CD8-positive, alpha-beta memory T cell (primary cell): ENCODE results near the gene RPL34. TPM values are rescaled to one million over a fixed set of nuclear protein-coding genes. Genes with fewer than 3 reads are reported as not detected.

Source experiments
- CTCF ChIA-PET: fragments of 350-600 bp; sonication (Branson Sonifier 250); formaldehyde crosslinking; loops from one replicate; lab custom pipeline; 2021; ENCODE audit warnings: antibody characterized with exemption; lab: Charles Lee
- POLR2A ChIA-PET: fragments of 350-600 bp; sonication (Branson Sonifier 250); formaldehyde crosslinking; loops from one replicate; lab custom pipeline; 2021; ENCODE audit warnings: antibody characterized with exemption; lab: Charles Lee
- DNase-seq, 5 donors: peaks; one replicate each; pipeline versions ENCODE4 v3.0.0 to v3.0.0-alpha.2; 2020 to 2022; ENCODE audit warnings: mixed read lengths in 1 of 5
- H3K27ac ChIP-seq: one replicate; pipeline ENCODE4 v1.7.0; 2013; ENCODE audit warnings: low read depth, mild to moderate bottlenecking, low read length, moderate library complexity
- H3K27me3 ChIP-seq: 2 replicates; pipeline ENCODE4 v1.7.0; 2013; ENCODE audit warnings: low read length, mild to moderate bottlenecking; ENCODE audit not compliant: insufficient read depth, poor library complexity, severe bottlenecking
- H3K36me3 ChIP-seq: 2 replicates; pipeline ENCODE4 v1.7.0; 2013; ENCODE audit warnings: mild to moderate bottlenecking, low read length, moderate library complexity; ENCODE audit not compliant: insufficient read depth
- H3K4me1 ChIP-seq: 2 replicates; pipeline ENCODE4 v1.7.0; 2013; ENCODE audit warnings: mild to moderate bottlenecking, low read length, moderate library complexity; ENCODE audit not compliant: insufficient read depth
- H3K4me3 ChIP-seq: 2 replicates; pipeline ENCODE4 v1.7.0; 2013; ENCODE audit warnings: mild to moderate bottlenecking, low read length
- H3K9me3 ChIP-seq: 2 replicates; pipeline ENCODE4 v1.7.0; 2013; ENCODE audit warnings: mild to moderate bottlenecking, low read length
- H3K27ac Mint-ChIP-seq, 8 donors: one replicate each; pipeline ENCODE4 v1.8.0; 2020 to 2021; ENCODE audit warnings: mixed read lengths in 8 of 8, mild to moderate bottlenecking in 6 of 8, inconsistent platforms in 3 of 8, moderate library complexity in 3 of 8
- H3K27me3 Mint-ChIP-seq, 2 donors: one replicate each; pipeline ENCODE4 v1.8.0; 2020 to 2021; ENCODE audit warnings: mixed read lengths in 2 of 2, mild to moderate bottlenecking in 1 of 2, moderate library complexity in 1 of 2
- H3K36me3 Mint-ChIP-seq, 3 donors: one replicate each; pipeline ENCODE4 v1.8.0; 2020 to 2021; ENCODE audit warnings: mixed read lengths in 3 of 3, inconsistent platforms in 1 of 3, mild to moderate bottlenecking in 1 of 3
- H3K4me1 Mint-ChIP-seq, 3 donors: one replicate each; pipeline ENCODE4 v1.8.0; 2020 to 2021; ENCODE audit warnings: mixed read lengths in 3 of 3, inconsistent platforms in 1 of 3, mild to moderate bottlenecking in 1 of 3
- H3K4me3 Mint-ChIP-seq, 7 donors: one replicate each; pipeline ENCODE4 v1.8.0; 2020 to 2021; ENCODE audit warnings: mixed read lengths in 7 of 7, mild to moderate bottlenecking in 6 of 7, moderate library complexity in 4 of 7, inconsistent platforms in 2 of 7
- H3K9me3 Mint-ChIP-seq, 5 donors: one replicate each; pipeline ENCODE4 v1.8.0; 2020 to 2022; ENCODE audit warnings: mixed read lengths in 5 of 5, mild to moderate bottlenecking in 3 of 5, moderate library complexity in 2 of 5, inconsistent platforms in 1 of 5
- polyA plus RNA-seq: library from polyadenylated mRNA; unstranded; fragments of 300-500 nt; fragmentation: Illumina TruSeq; gene quantifications from one replicate; pipeline ENCODE4 v1.2.3, GENCODE V29; 2021
- total RNA-seq, 2 experiments: library from RNA; stranded (reverse); gene quantifications; one replicate each; pipeline ENCODE4 v1.2.3, GENCODE V29; 2021

The RPL34 gene
- total and polyA plus RNA-seq, 3 experiments from 2014 or later = 1,392 to 3,675 (median 1,416) TPM

- H3K36me3 Mint-ChIP-seq = peaks cover 0 to 18% (median 9%) of the 10 kb centered on the region in 3 donors
- Histone ChIP-seq H3K36me3 (no peaks in the 10 kb centered on the region), H3K4me1 (peaks cover 14% of the 10 kb centered on the region), H3K27me3 (no peaks in the 10 kb centered on the region), H3K4me3 (peak within 1 kb of the TSS; percentile 90), H3K9me3 (no peaks in the 10 kb centered on the region), H3K27ac (peak within 1 kb of the TSS; percentile 94)
- peaks cover 36 to 51% (median 46%) of the 10 kb centered on the region in 3 donors for H3K4me1 Mint-ChIP-seq
- ChIA-PET POLR2A (interaction anchor here (3.0 kb wide), 1 partner anchor 29 kb away, joined by 20 read pairs; the partner anchor contains the start of gene RPL34), CTCF (interaction anchor here (0.6 to 1.6 kb wide), 4 partner anchors 12 to 63 kb away, joined by 3 read pairs; partner anchors contain the start of gene RPL34)
- DNase-seq = peak; percentile 90 to 94 (median 91)
- H3K4me3 Mint-ChIP-seq = peak within 1 kb of the TSS; percentile 94 to 99 (median 98)
- H3K9me3 Mint-ChIP-seq = no peaks in the 10 kb centered on the region
- peak within 1 kb of the TSS; percentile 96 to 100 (median 98) for H3K27ac Mint-ChIP-seq
- H3K27me3 Mint-ChIP-seq = no peaks in the 10 kb centered on the region
Measured at GRCh38 chr4:108650212-108651013, 30.0 kb downstream of the RPL34 start, which contains the start of gene OSTC. OSTC (plus strand) TSS chr4:108650599; CDS start chr4:108650656, 57 bp downstream.

- Histone ChIP-seq H3K4me3 (peak overlapping the region; percentile 90), H3K9me3 (no peaks in the 10 kb centered on the region), H3K36me3 (peaks cover 2% of the 10 kb centered on the region), H3K27me3 (no peaks in the 10 kb centered on the region), H3K27ac (peak overlapping the region; percentile 94), H3K4me1 (peaks cover 14% of the 10 kb centered on the region)
- Mint-ChIP-seq H3K27ac (peak overlapping the region; percentile 96 to 100 (median 98)), H3K27me3 (no peaks in the 10 kb centered on the region), H3K4me1 (peaks cover 36 to 51% (median 46%) of the 10 kb centered on the region in 3 donors), H3K9me3 (no peaks in the 10 kb centered on the region), H3K36me3 (peaks cover 0 to 25% (median 9%) of the 10 kb centered on the region in 3 donors), H3K4me3 (peak overlapping the region; percentile 94 to 99 (median 98))
- CTCF ChIA-PET = no interaction called here
- POLR2A ChIA-PET = interaction anchor here (0.6 to 3.0 kb wide), 2 partner anchors 30 to 931 kb away, joined by 3 to 20 read pairs; partner anchors contain the start of genes PAPSS1 and RPL34
- DNase-seq = no peak
Measured at GRCh38 chr4:108651014-108651791, 30.8 kb downstream of the RPL34 start.

GRCh38 chr4:108662629-108663028 is 42.3 kb downstream of the RPL34 start:
- H3K36me3 Mint-ChIP-seq = peaks cover 0 to 75% (median 14%) of the 10 kb centered on the region in 3 donors
- peaks cover 6 to 10% (median 8%) of the 10 kb centered on the region in 3 donors for H3K4me1 Mint-ChIP-seq
- no peak overlapping the region for H3K4me3 Mint-ChIP-seq
- Histone ChIP-seq H3K27ac (no peak overlapping the region), H3K4me1 (no peaks in the 10 kb centered on the region), H3K9me3 (no peaks in the 10 kb centered on the region), H3K36me3 (peaks cover 22% of the 10 kb centered on the region), H3K27me3 (no peaks in the 10 kb centered on the region), H3K4me3 (no peak overlapping the region)
- no peaks in the 10 kb centered on the region for H3K27me3 Mint-ChIP-seq
- ChIA-PET POLR2A (no interaction called here), CTCF (interaction anchor here (1.1 kb wide), 1 partner anchor 13 kb away, joined by 3 read pairs; the partner anchor contains the start of gene OSTC)
- H3K27ac Mint-ChIP-seq = no peak overlapping the region
- DNase-seq = no peak
- no peaks in the 10 kb centered on the region for H3K9me3 Mint-ChIP-seq

GRCh38 chr4:108674356-108674977 is 54.1 kb downstream of the RPL34 start:
- Mint-ChIP-seq H3K27me3 (no peaks in the 10 kb centered on the region), H3K27ac (peak overlapping the region in 1 of 8 donors; percentile 58), H3K9me3 (no peaks in the 10 kb centered on the region), H3K36me3 (peaks cover 0 to 19% (median 1%) of the 10 kb centered on the region in 3 donors), H3K4me3 (no peak overlapping the region), H3K4me1 (no peaks in the 10 kb centered on the region)
- POLR2A ChIA-PET = no interaction called here
- Histone ChIP-seq H3K9me3 (no peaks in the 10 kb centered on the region), H3K36me3 (no peaks in the 10 kb centered on the region), H3K4me3 (no peak overlapping the region), H3K27me3 (no peaks in the 10 kb centered on the region), H3K4me1 (no peaks in the 10 kb centered on the region), H3K27ac (no peak overlapping the region)
- DNase-seq = no peak
- CTCF ChIA-PET = no interaction called here

Other genes starting within 250 kb of the RPL34 start
- gene OSTC, start 30.0 kb downstream of the RPL34 start, total RNA-seq = 10 to 100 TPM; 90.8 to 93.1 TPM
- 154 TPM for gene OSTC, start 30.0 kb downstream of the RPL34 start, polyA plus RNA-seq
- gene ETNPPL, start 142.5 kb downstream of the RPL34 start, total RNA-seq = not detected
- not detected for gene ETNPPL, start 142.5 kb downstream of the RPL34 start, polyA plus RNA-seq